SU-DHL-6 (cell line): Measurements from ENCODE around the gene LITAFD.

Experiments
- CTCF ChIP-seq: fragments of 200-600 bp; sonication (generic); IDR thresholded peaks from one replicate; pipeline ENCODE4 v1.5.1; 2017; ENCODE audit warnings: antibody characterized with exemption, mild to moderate bottlenecking, low read length, moderate library complexity; ENCODE audit not compliant: insufficient read depth, poor library complexity, severe bottlenecking
- EZH2phosphoT487 ChIP-seq: fragments of 200-600 bp; sonication (generic), shearing (Covaris generic); conservative IDR thresholded peaks from 2 replicates; pipeline ENCODE4 v1.6.1; 2018; ENCODE audit warnings: mild to moderate bottlenecking, antibody characterized with exemption, low read length, moderate library complexity, mixed read lengths

GRCh38 chr16:8885674-8886592 is 3.8 kb downstream of the LITAFD start:
- TF ChIP-seq CTCF (no peak), EZH2phosphoT487 (no peak)
